HepG2 (cell line): ENCODE data around the gene LOXL4. TPM values are rescaled to one million over a fixed set of nuclear protein-coding genes. Genes with fewer than 3 reads are reported as not detected.
A peak's percentile ranks its signal among the peaks of the same experiment; 100 is the strongest.

ENCODE experiments used
- ATAC-seq: fragments of 200-7000 bp; cut with Tn5 transposase; 3 replicates; pipeline ENCODE4 v1.9.1; 2020; ENCODE audit warnings: mild to moderate bottlenecking, moderate library complexity
- BruUV-seq: library from RNA; stranded (reverse); fragments of 400-500 nt; replicated peaks from 2 replicates; lab custom pipeline; 2021; lab: Mats Ljungman, UMichigan
- CTCF ChIA-PET: fragments of 300-600 bp; formaldehyde crosslinking; extraction: SDS; loops from one replicate; lab custom pipeline; 2021; ENCODE audit warnings: low total read pairs, inconsistent platforms, low intra/inter-chr PET ratio; lab: Yijun Ruan, JAX
- POLR2A ChIA-PET: fragments of 350-600 bp; sonication (Branson Sonifier 250); formaldehyde crosslinking; loops from one replicate; lab custom pipeline; 2020; ENCODE audit warnings: antibody characterized with exemption, inconsistent platforms; lab: Yijun Ruan, JAX
- DNase-seq: peaks from one replicate; pipeline ENCODE4 v3.0.0-alpha.2; 2015; ENCODE audit warnings: low spot score
- FAIRE-seq: peaks from 3 replicates; lab custom pipeline; 2011; peaks lifted over from hg19 to GRCh38; lab: Jason Lieb, UNC
- H2AFZ ChIP-seq: one replicate; pipeline ENCODE4 v1.6.1; 2011; ENCODE audit warnings: low read length, inconsistent platforms
- H3K27ac ChIP-seq: fragments of 300-600 bp; 3 replicates; pipeline ENCODE4 v1.8.0; 2011; ENCODE audit warnings: mixed run types, mild to moderate bottlenecking, mixed read lengths, low read length, inconsistent platforms; ENCODE audit not compliant: insufficient read depth; ENCODE audit errors: extremely low read length
- H3K27me3 ChIP-seq, 2 experiments: fragments of 200-600 bp in 1 of 2; 2 replicates in 1 of 2; 3 replicates in 1 of 2; pipeline versions ENCODE4 v1.6.0 to v1.8.0; 2011; ENCODE audit warnings: low read length in 2 of 2, mild to moderate bottlenecking in 2 of 2, moderate library complexity in 2 of 2, inconsistent platforms in 1 of 2; ENCODE audit not compliant: insufficient read depth in 2 of 2, control insufficient read depth in 1 of 2
- H3K36me3 ChIP-seq, 2 experiments: fragments of 200-600 bp in 1 of 2; replicated peaks in 1 of 2; 2 replicates in 1 of 2; 3 replicates in 1 of 2; pipeline versions ENCODE4 v1.5.1 to v1.8.0; 2011; ENCODE audit warnings: low read length in 2 of 2, inconsistent platforms in 1 of 2; ENCODE audit not compliant: insufficient read depth in 2 of 2, control insufficient read depth in 1 of 2
- H3K4me1 ChIP-seq: 2 replicates; pipeline ENCODE4 v1.5.1; 2012; ENCODE audit warnings: low read length, inconsistent platforms; ENCODE audit not compliant: insufficient read depth
- H3K4me2 ChIP-seq: 2 replicates; pipeline ENCODE4 v1.6.0; 2011; ENCODE audit warnings: low read depth, low read length, inconsistent platforms
- H3K4me3 ChIP-seq, 3 experiments: fragments of 200-600 bp in 1 of 3; sonication (generic), shearing (Covaris generic) in 1 of 3; replicated peaks in 1 of 3; 2 replicates each; pipeline ENCODE4 v1.5.1; 2011 to 2016; ENCODE audit warnings: low read length in 3 of 3, inconsistent platforms in 2 of 3, low read depth in 2 of 3, mild to moderate bottlenecking in 2 of 3, control low read depth in 1 of 3, mixed read lengths in 1 of 3; ENCODE audit not compliant: insufficient read depth in 1 of 3
- H3K79me2 ChIP-seq: one replicate; pipeline ENCODE4 v1.6.1; 2011; ENCODE audit warnings: low read length, inconsistent platforms; ENCODE audit not compliant: insufficient read depth
- H3K9ac ChIP-seq: 2 replicates; pipeline ENCODE4 v1.6.0; 2011; ENCODE audit warnings: mild to moderate bottlenecking, low read depth, low read length, inconsistent platforms; ENCODE audit not compliant: insufficient read depth
- H3K9me3 ChIP-seq: 2 replicates; pipeline ENCODE4 v1.5.1; 2012; ENCODE audit warnings: mild to moderate bottlenecking, low read length
- H4K20me1 ChIP-seq: 2 replicates; pipeline ENCODE4 v1.6.0; 2011; ENCODE audit warnings: inconsistent platforms, mild to moderate bottlenecking, low read length, moderate library complexity; ENCODE audit not compliant: insufficient read depth
- CC2D1A ChIP-seq: sonication (generic); formaldehyde crosslinking; IDR thresholded peaks from 2 replicates; pipeline ENCODE4 v1.8.1; 2023; ENCODE audit warnings: mild to moderate bottlenecking, missing genetic modification reagents
- HNF1A ChIP-seq, 2 experiments: sonication (generic) in 1 of 2; formaldehyde crosslinking in 1 of 2; IDR thresholded peaks; 2 replicates each; pipeline versions ENCODE4 v1.4.0 to v1.6.1; 2016 to 2020; ENCODE audit warnings: borderline replicate concordance in 1 of 2, low read depth in 1 of 2, mild to moderate bottlenecking in 1 of 2, missing genetic modification reagents in 1 of 2
- MAFG ChIP-seq: sonication (generic); formaldehyde crosslinking; IDR thresholded peaks from 2 replicates; pipeline ENCODE4 v1.5.1; 2020; ENCODE audit warnings: mild to moderate bottlenecking, missing genetic modification reagents
- TBP ChIP-seq: sonication (generic); formaldehyde crosslinking; IDR thresholded peaks from 2 replicates; pipeline ENCODE4 v1.5.0; 2020; ENCODE audit warnings: missing genetic modification reagents
- ZFP82 ChIP-seq: sonication (generic); formaldehyde crosslinking; IDR thresholded peaks from 2 replicates; pipeline ENCODE4 v1.5.1; 2020; ENCODE audit warnings: mild to moderate bottlenecking, missing genetic modification reagents, borderline replicate concordance
- ZNF550 ChIP-seq: sonication (generic); formaldehyde crosslinking; IDR thresholded peaks from 2 replicates; pipeline ENCODE4 v1.4.0; 2020; ENCODE audit warnings: mild to moderate bottlenecking, missing genetic modification reagents, borderline replicate concordance
- WGBS: methylation state at CpG from one replicate; pipeline ENCODE4 v1.1.6; 2017; ENCODE audit warnings: low lambda C conversion rate; 5-methylcytosine and 5-hydroxymethylcytosine counted together
- in situ Hi-C: cut with HindIII; loops from 2 replicates; pipeline ENCODE4 v1.10.0; 2017; ENCODE audit warnings: low pct_unique_long_range_greater_than_20kb; ENCODE audit not compliant: extremely low pct_ligation_motif_present
- intact Hi-C: fragments of 100-400 bp; cut with micrococcal nuclease; formaldehyde crosslinking; loops from one replicate; pipeline ENCODE4 v1.10.0; 2022; ENCODE audit not compliant: unreplicated experiment
- polyA plus RNA-seq, 8 experiments: library from polyadenylated mRNA; depleted of rRNA in 3 of 8; stranded (reverse) in 7 of 8; unstranded in 1 of 8; fragments of >200 nt; fragmentation: Illumina TruSeq in 4 of 8; extraction: Trizol in 4 of 8; gene quantifications; 2 replicates each; pipeline versions ENCODE4 v1.2.1 to v1.2.3, GENCODE V29; 2011 to 2016; ENCODE audit warnings: low read depth in 4 of 8, missing spikeins in 1 of 8, mixed read lengths in 1 of 8; ENCODE audit not compliant: insufficient read depth in 1 of 8
- total RNA-seq, 5 experiments: library from RNA; depleted of rRNA; stranded (reverse); fragments of >200 nt; fragmentation: Illumina TruSeq; extraction: Trizol; gene quantifications; 2 replicates each; pipeline ENCODE4 v1.2.3, GENCODE V29; 2016; ENCODE audit warnings: low read depth in 1 of 5

Gene LOXL4
- total and polyA plus RNA-seq, 2 of the 13 experiments (the other 11 are each of a cell fraction or from before 2014, with no cell fraction given), result 8.8 to 21.1 TPM

GRCh38 chr10:98244586-98244985 lies 23.4 kb downstream of the LOXL4 start:
- H4K20me1 ChIP-seq, result no peaks in the 10 kb centered on the region
- peaks cover 12 to 36% of the 10 kb centered on the region in 2 experiments for H3K36me3 ChIP-seq
- H3K4me2 ChIP-seq, result no peak overlapping the region
- TF ChIP-seq ZFP82 (CRISPR knock-in tag) (no peak), CC2D1A (CRISPR knock-in tag) (no peak), MAFG (no peak), ZNF550 (no peak)
- TF ChIP-seq, all 625 proteins: peak for 0
- DNase-seq (no peak), FAIRE-seq (no peak), ATAC-seq (no peak)
- no peaks in the 10 kb centered on the region for H3K27me3 ChIP-seq
- H2AFZ ChIP-seq, result no peak overlapping the region
- peaks cover 13% of the 10 kb centered on the region for H3K4me1 ChIP-seq
- intact Hi-C loops, result no loop called here
- H3K27ac ChIP-seq, result no peak overlapping the region
- BruUV-seq, result no TSS peak
- H3K4me3 ChIP-seq, result no peak overlapping the region
- no peak overlapping the region for H3K9ac ChIP-seq
- no peaks in the 10 kb centered on the region for H3K79me2 ChIP-seq
- ChIA-PET CTCF (no interaction called here), POLR2A (no interaction called here)
- in situ Hi-C loops, result loop anchor here (10.0 kb wide), 1 partner anchor 60 kb away; no protein-coding TSS in a partner anchor
- H3K9me3 ChIP-seq, result no peaks in the 10 kb centered on the region
- 100% methylated on average over 2 of the region's 2 CpGs for WGBS

- TSS peak; percentile 11 for BruUV-seq
- intact Hi-C loops, result no loop called here
Measured at GRCh38 chr10:98244141-98244540, 23.9 kb downstream of the LOXL4 start.

More at GRCh38 chr10:98244141-98244540, 23.9 kb downstream of the LOXL4 start:
- H4K20me1 ChIP-seq, result no peaks in the 10 kb centered on the region
- no peak overlapping the region for H3K9ac ChIP-seq
- no peak for TF ChIP-seq HNF1A (IDR thresholded peaks at IDR 0.05; ENCODE audit: low read depth)
- no peak for TF ChIP-seq HNF1A (CRISPR knock-in tag; IDR thresholded peaks at IDR 0.05; ENCODE audit: borderline replicate concordance)
- no peak for TF ChIP-seq TBP (CRISPR knock-in tag)
- no peak for TF ChIP-seq ZFP82 (CRISPR knock-in tag)
- no peak for ATAC-seq
- 93% methylated on average over 5 of the region's 5 CpGs for WGBS
- H3K79me2 ChIP-seq, result no peaks in the 10 kb centered on the region
- no peaks in the 10 kb centered on the region for H3K9me3 ChIP-seq
- H3K27ac ChIP-seq, result no peak overlapping the region
- in situ Hi-C loops, result loop anchor here (10.0 kb wide), 1 partner anchor 61 kb away; no protein-coding TSS in a partner anchor
- FAIRE-seq, result no peak
- H2AFZ ChIP-seq, result no peak overlapping the region
- H3K27me3 ChIP-seq, result no peaks in the 10 kb centered on the region
- no peak overlapping the region for H3K4me2 ChIP-seq
- peaks cover 12 to 38% of the 10 kb centered on the region in 2 experiments for H3K36me3 ChIP-seq
- no peak for DNase-seq
- POLR2A ChIA-PET, result no interaction called here
- peaks cover 8% of the 10 kb centered on the region for H3K4me1 ChIP-seq
- no peak overlapping the region for H3K4me3 ChIP-seq
- CTCF ChIA-PET, result interaction anchor here (2.3 kb wide), 1 partner anchor 65 kb away, joined by 23 read pairs; no protein-coding TSS in a partner anchor
